Cardiac fibroblast (primary cell): Measurements from ENCODE around the gene MED31.

Source experiments
- DNase-seq, 2 donors: peaks; one replicate each; pipeline versions ENCODE4 v3.0.0 to v3.0.0-alpha.2; 2010; ENCODE audit warnings: low read depth in 2 of 2
- H3K4me3 ChIP-seq, 2 donors: replicated peaks in 1 of 2; 1 replicate in 1 of 2; 2 replicates in 1 of 2; pipeline ENCODE4 v1.5.1; 2011; ENCODE audit warnings: low read depth in 2 of 2, low read length in 2 of 2, mild to moderate bottlenecking in 2 of 2, moderate library complexity in 1 of 2
- CTCF ChIP-seq: IDR thresholded peaks from one replicate; pipeline ENCODE4 v1.5.1; 2011; ENCODE audit warnings: low read depth, mild to moderate bottlenecking, low read length, inconsistent platforms

Gene MED31

GRCh38 chr17:6654841-6655731 lies 3.7 kb upstream of the MED31 start:
- H3K4me3 ChIP-seq: no peak overlapping the region
- DNase-seq: no peak

GRCh38 chr17:6651919-6652452 lies 581 bp upstream of the MED31 start:
- no peak for TF ChIP-seq CTCF
- H3K4me3 ChIP-seq: peak overlapping the region; percentile 83 to 98
- peak in 1 of 2 donors; percentile 29 for DNase-seq

More at GRCh38 chr17:6654841-6655731, 3.7 kb upstream of the MED31 start:
- TF ChIP-seq CTCF: no peak

- TF ChIP-seq CTCF: peak; percentile 15
- DNase-seq: peak in 1 of 2 donors; percentile 11
- H3K4me3 ChIP-seq: no peak overlapping the region
Observed at GRCh38 chr17:6648181-6648580, 3.2 kb downstream of the MED31 start.

- no peak for TF ChIP-seq CTCF
- H3K4me3 ChIP-seq: no peak overlapping the region
- peak in 1 of 2 donors; percentile 81 for DNase-seq
Observed at GRCh38 chr17:6643451-6644125, 7.8 kb downstream of the MED31 start.

- no peak for DNase-seq
- TF ChIP-seq CTCF: no peak
- H3K4me3 ChIP-seq: no peak overlapping the region
Observed at GRCh38 chr17:6642592-6642991, 8.8 kb downstream of the MED31 start.

- peak overlapping the region; percentile 97 to 99 for H3K4me3 ChIP-seq
- DNase-seq: no peak
- TF ChIP-seq CTCF: no peak
Observed at GRCh38 chr17:6641247-6641863, 10.1 kb downstream of the MED31 start.
